SK-N-SH treated with all-trans-retinoic acid at 6 μM for 48 hours (cell line): Measurements from ENCODE around the gene RIMBP2.

Experiments
- ATAC-seq: fragments of 200-7000 bp; cut with Tn5 transposase; 3 replicates; pipeline ENCODE4 v1.9.1; 2020; ENCODE audit warnings: mild to moderate bottlenecking, moderate library complexity
- ARNTL ChIP-seq: fragments of 450-650 bp; formaldehyde crosslinking; IDR thresholded peaks from 2 replicates; pipeline ENCODE4 v1.5.0; 2020; ENCODE audit warnings: low read depth, mild to moderate bottlenecking, moderate library complexity, borderline replicate concordance
- BACH2 ChIP-seq: fragments of 250-450 bp; sonication (Bioruptor Pico); IDR thresholded peaks from 2 replicates; pipeline ENCODE4 v1.9.0; 2021; ENCODE audit warnings: mild to moderate bottlenecking, borderline replicate concordance
- CSDC2 ChIP-seq: fragments of 250-450 bp; sonication (Bioruptor Pico); IDR thresholded peaks from 2 replicates; pipeline ENCODE4 v1.5.0; 2020; ENCODE audit warnings: mild to moderate bottlenecking, moderate library complexity
- ESRRG ChIP-seq: fragments of 250-450 bp; sonication (Bioruptor Pico); IDR thresholded peaks from 2 replicates; pipeline ENCODE4 v1.6.1; 2021; ENCODE audit warnings: mild to moderate bottlenecking
- GLIS3 ChIP-seq: fragments of 250-450 bp; sonication (Bioruptor Pico); IDR thresholded peaks from 2 replicates; pipeline ENCODE4 v1.5.0; 2020; ENCODE audit warnings: mild to moderate bottlenecking, moderate library complexity
- ISL1 ChIP-seq: fragments of 250-450 bp; sonication (Bioruptor Pico); IDR thresholded peaks from 2 replicates; pipeline ENCODE4 v2.1.2; 2022; ENCODE audit warnings: mild to moderate bottlenecking, moderate library complexity
- OSR1 ChIP-seq: fragments of 250-450 bp; sonication (Bioruptor Pico); IDR thresholded peaks from 2 replicates; pipeline ENCODE4 v1.8.0; 2022; ENCODE audit warnings: moderate library complexity, mild to moderate bottlenecking, inconsistent platforms
- PATZ1 ChIP-seq: fragments of 250-450 bp; sonication (Bioruptor Pico); IDR thresholded peaks from 2 replicates; pipeline ENCODE4 v1.8.0; 2020; ENCODE audit warnings: mild to moderate bottlenecking, moderate library complexity, borderline replicate concordance
- PPARA ChIP-seq: fragments of 250-450 bp; sonication (Bioruptor Pico); IDR thresholded peaks from 2 replicates; pipeline ENCODE4 v1.5.0; 2020; ENCODE audit warnings: mild to moderate bottlenecking, borderline replicate concordance
- RARB ChIP-seq: fragments of 250-450 bp; sonication (Bioruptor Pico); IDR thresholded peaks from 2 replicates; pipeline ENCODE4 v1.8.0; 2021; ENCODE audit warnings: mild to moderate bottlenecking, moderate library complexity
- SNAI2 ChIP-seq: fragments of 250-450 bp; sonication (Bioruptor Pico); IDR thresholded peaks from 2 replicates; pipeline ENCODE4 v1.5.0; 2020; ENCODE audit warnings: mild to moderate bottlenecking, moderate library complexity
- TCF4 ChIP-seq: fragments of 250-450 bp; sonication (Bioruptor Pico); IDR thresholded peaks from 2 replicates; pipeline ENCODE4 v1.8.0; 2021; ENCODE audit warnings: mild to moderate bottlenecking, moderate library complexity, borderline replicate concordance
- TOX ChIP-seq: fragments of 250-450 bp; sonication (Bioruptor Pico); IDR thresholded peaks from 2 replicates; pipeline ENCODE4 v1.8.0; 2021; ENCODE audit warnings: mild to moderate bottlenecking, moderate library complexity, borderline replicate concordance
- ZC3H10 ChIP-seq: fragments of 250-450 bp; sonication (Bioruptor Pico); IDR thresholded peaks from 2 replicates; pipeline ENCODE4 v1.5.1; 2021; ENCODE audit warnings: mild to moderate bottlenecking, moderate library complexity
- ZFP3 ChIP-seq: fragments of 250-450 bp; sonication (Bioruptor Pico); IDR thresholded peaks from 2 replicates; pipeline ENCODE4 v1.5.0; 2020; ENCODE audit warnings: mild to moderate bottlenecking, moderate library complexity
- ZNF565 ChIP-seq: fragments of 450-650 bp; formaldehyde crosslinking; conservative IDR thresholded peaks from 2 replicates; pipeline ENCODE4 v1.5.0; 2020; ENCODE audit warnings: low read depth, mild to moderate bottlenecking, moderate library complexity
- ZNF70 ChIP-seq: fragments of 450-650 bp; formaldehyde crosslinking; IDR thresholded peaks from 2 replicates; pipeline ENCODE4 v1.5.0; 2020; ENCODE audit warnings: mild to moderate bottlenecking, moderate library complexity
- ZNF8 ChIP-seq: fragments of 450-650 bp; formaldehyde crosslinking; IDR thresholded peaks from 2 replicates; pipeline ENCODE4 v1.5.0; 2020; ENCODE audit warnings: mild to moderate bottlenecking, moderate library complexity
- TF ChIP-seq, protein P1 (sequence below): fragments of 250-450 bp; sonication (Bioruptor Pico); IDR thresholded peaks from 2 replicates; pipeline ENCODE4 v1.5.1; 2021; ENCODE audit warnings: mild to moderate bottlenecking, moderate library complexity
- TF ChIP-seq, protein P2 (sequence below): fragments of 250-450 bp; sonication (Bioruptor Pico); IDR thresholded peaks from 2 replicates; pipeline ENCODE4 v1.5.1; 2020; ENCODE audit warnings: low read depth, mild to moderate bottlenecking, moderate library complexity

The RIMBP2 gene

DNA sequence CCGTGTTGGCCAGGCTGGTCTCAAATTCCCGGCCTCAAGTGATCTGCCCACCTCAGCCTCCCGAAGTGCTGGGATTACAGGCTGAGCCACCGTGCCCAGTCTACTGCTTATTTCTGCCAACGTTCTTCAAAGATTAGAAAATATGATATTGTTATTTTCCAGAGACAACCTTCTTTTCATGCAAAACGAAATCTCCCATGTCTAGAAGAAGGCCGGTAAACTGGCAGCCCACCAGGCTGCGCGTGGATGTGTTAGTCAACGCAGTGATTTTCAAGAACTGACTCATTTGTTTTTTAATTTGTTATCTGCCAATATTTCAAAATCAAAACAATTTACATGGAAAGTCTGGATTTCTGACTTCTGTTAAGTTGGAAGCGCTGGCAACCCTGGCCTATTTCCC, 169.6 kb downstream of the RIMBP2 start:
- TF ChIP-seq TOX (CRISPR knock-in tag) = no peak
- TF ChIP-seq, protein P1, sequence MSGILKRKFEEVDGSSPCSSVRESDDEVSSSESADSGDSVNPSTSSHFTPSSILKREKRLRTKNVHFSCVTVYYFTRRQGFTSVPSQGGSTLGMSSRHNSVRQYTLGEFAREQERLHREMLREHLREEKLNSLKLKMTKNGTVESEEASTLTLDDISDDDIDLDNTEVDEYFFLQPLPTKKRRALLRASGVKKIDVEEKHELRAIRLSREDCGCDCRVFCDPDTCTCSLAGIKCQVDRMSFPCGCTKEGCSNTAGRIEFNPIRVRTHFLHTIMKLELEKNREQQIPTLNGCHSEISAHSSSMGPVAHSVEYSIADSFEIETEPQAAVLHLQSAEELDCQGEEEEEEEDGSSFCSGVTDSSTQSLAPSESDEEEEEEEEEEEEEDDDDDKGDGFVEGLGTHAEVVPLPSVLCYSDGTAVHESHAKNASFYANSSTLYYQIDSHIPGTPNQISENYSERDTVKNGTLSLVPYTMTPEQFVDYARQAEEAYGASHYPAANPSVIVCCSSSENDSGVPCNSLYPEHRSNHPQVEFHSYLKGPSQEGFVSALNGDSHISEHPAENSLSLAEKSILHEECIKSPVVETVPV = no peak
- no peak for TF ChIP-seq GLIS3 (CRISPR knock-in tag)
- TF ChIP-seq, all 23 proteins: peak for 0
- no peak for ATAC-seq

DNA sequence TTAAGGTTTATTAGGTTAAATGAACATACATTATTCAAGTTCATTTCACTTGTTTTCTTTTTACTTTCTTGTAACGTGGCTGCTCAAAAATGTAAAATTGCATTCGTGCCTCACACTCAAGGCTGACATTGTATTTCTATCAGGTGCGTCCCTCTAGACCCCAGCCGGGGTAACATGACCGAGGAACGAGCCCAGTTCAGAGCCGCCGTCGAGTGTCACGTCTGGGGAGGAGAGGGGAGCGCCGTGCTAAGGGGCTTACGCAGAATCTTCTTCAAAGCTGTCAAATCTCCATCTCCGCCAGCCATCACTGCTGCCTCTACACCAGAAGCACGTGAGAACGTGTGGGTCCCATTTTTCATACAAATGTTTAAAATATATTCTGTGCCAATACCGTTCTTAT, 170.6 kb downstream of the RIMBP2 start:
- ATAC-seq = no peak
- TF ChIP-seq ZNF8 (no peak), PATZ1 (CRISPR knock-in tag) (no peak), PPARA (no peak), SNAI2 (CRISPR knock-in tag) (no peak), ARNTL (CRISPR knock-in tag) (no peak), TCF4 (no peak), CSDC2 (CRISPR knock-in tag) (no peak), OSR1 (no peak), GLIS3 (CRISPR knock-in tag) (no peak), ZFP3 (CRISPR knock-in tag) (no peak), BACH2 (no peak), ZC3H10 (no peak), TOX (CRISPR knock-in tag) (no peak), ZNF70 (CRISPR knock-in tag) (no peak)
- TF ChIP-seq, protein P1 = no peak
- TF ChIP-seq, protein P2, sequence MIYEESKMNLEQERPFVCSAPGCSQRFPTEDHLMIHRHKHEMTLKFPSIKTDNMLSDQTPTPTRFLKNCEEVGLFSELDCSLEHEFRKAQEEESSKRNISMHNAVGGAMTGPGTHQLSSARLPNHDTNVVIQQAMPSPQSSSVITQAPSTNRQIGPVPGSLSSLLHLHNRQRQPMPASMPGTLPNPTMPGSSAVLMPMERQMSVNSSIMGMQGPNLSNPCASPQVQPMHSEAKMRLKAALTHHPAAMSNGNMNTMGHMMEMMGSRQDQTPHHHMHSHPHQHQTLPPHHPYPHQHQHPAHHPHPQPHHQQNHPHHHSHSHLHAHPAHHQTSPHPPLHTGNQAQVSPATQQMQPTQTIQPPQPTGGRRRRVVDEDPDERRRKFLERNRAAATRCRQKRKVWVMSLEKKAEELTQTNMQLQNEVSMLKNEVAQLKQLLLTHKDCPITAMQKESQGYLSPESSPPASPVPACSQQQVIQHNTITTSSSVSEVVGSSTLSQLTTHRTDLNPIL (CRISPR knock-in tag) = no peak

DNA sequence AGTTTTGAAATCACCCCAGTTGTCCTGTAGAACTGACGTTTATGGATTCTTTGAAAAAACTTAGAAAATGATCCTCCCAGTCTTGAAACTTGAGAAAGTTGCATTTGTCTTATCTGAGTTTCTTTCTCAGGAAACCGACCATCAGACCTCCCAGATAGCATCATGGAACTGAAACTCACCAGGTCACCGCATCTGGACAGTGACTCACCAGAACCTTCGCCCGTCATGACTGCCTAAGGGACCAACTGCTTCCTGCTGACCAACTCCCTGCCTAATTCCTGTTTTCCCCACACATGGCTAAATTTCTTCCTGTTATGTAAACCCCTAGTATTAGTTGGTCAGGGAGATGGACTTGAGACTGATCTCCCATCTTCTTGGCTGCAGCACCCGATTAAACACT, 175.7 kb downstream of the RIMBP2 start:
- no peak for TF ChIP-seq ESRRG (CRISPR knock-in tag)
- TF ChIP-seq PPARA = no peak
- TF ChIP-seq TOX (CRISPR knock-in tag) = no peak
- no peak for TF ChIP-seq SNAI2 (CRISPR knock-in tag)
- no peak for TF ChIP-seq PATZ1 (CRISPR knock-in tag)
- ATAC-seq = no peak

GRCh38 chr12:130538343-130539095, 177.6 kb downstream of the RIMBP2 start:
- TF ChIP-seq ZNF8 = no peak
- no peak for TF ChIP-seq ZNF70 (CRISPR knock-in tag)
- TF ChIP-seq ZNF565 (CRISPR knock-in tag) = no peak
- no peak for TF ChIP-seq TOX (CRISPR knock-in tag)
- no peak for TF ChIP-seq PATZ1 (CRISPR knock-in tag)
- TF ChIP-seq BACH2 = no peak
- TF ChIP-seq ISL1 (CRISPR knock-in tag) = no peak
- no peak for TF ChIP-seq GLIS3 (CRISPR knock-in tag)
- TF ChIP-seq RARB = no peak
- no peak for ATAC-seq
